H1 (cell line): Measurements from ENCODE around the gene MRPS24. TPM values are rescaled to one million over a fixed set of nuclear protein-coding genes. Genes with fewer than 3 reads are reported as not detected.

ENCODE experiments used
- CTCF ChIA-PET: fragments of 300-600 bp; sonication (Branson Sonifier 250); formaldehyde crosslinking; loops from one replicate; lab custom pipeline; 2021; ENCODE audit not compliant: partially characterized antibody; lab: Charles Lee
- POLR2A ChIA-PET: fragments of 300-600 bp; sonication (Branson Sonifier 250); formaldehyde crosslinking; loops from one replicate; lab custom pipeline; 2021; ENCODE audit warnings: inconsistent platforms; ENCODE audit not compliant: partially characterized antibody; lab: Charles Lee
- DNase-seq, 2 experiments: peaks; one replicate each; pipeline versions ENCODE4 v3.0.0 to v3.0.0-alpha.2; 2010 to 2022; ENCODE audit warnings: low spot score in 2 of 2, low read depth in 1 of 2, mixed read lengths in 1 of 2
- FAIRE-seq: peaks from 2 replicates; lab custom pipeline; 2011; peaks lifted over from hg19 to GRCh38; lab: Jason Lieb, UNC
- H2AFZ ChIP-seq: 2 replicates; pipeline ENCODE4 v1.8.1; 2012; ENCODE audit warnings: low read length, inconsistent platforms
- H2AK5ac ChIP-seq: 2 replicates; pipeline ENCODE4 v1.6.1; 2013; ENCODE audit warnings: low read depth, low read length
- H2BK120ac ChIP-seq: replicated peaks from 2 replicates; pipeline ENCODE3; 2013; ENCODE audit warnings: low read depth, low read length, inconsistent platforms
- H2BK12ac ChIP-seq: 2 replicates; pipeline ENCODE4 v1.6.1; 2013; ENCODE audit warnings: low read depth, low read length
- H2BK15ac ChIP-seq: 2 replicates; pipeline ENCODE4 v1.6.1; 2013; ENCODE audit warnings: low read length
- H2BK20ac ChIP-seq: 2 replicates; pipeline ENCODE4 v1.6.1; 2013; ENCODE audit warnings: low read length
- H2BK5ac ChIP-seq: 2 replicates; pipeline ENCODE4 v1.6.1; 2013; ENCODE audit warnings: low read depth, low read length
- H3K14ac ChIP-seq: 2 replicates; pipeline ENCODE4 v1.6.1; 2013; ENCODE audit warnings: inconsistent platforms; ENCODE audit not compliant: insufficient read length
- H3K18ac ChIP-seq: 2 replicates; pipeline ENCODE4 v1.6.1; 2013; ENCODE audit warnings: low read length; ENCODE audit errors: extremely low read depth
- H3K23ac ChIP-seq: 2 replicates; pipeline ENCODE4 v1.6.1; 2013; ENCODE audit warnings: inconsistent platforms; ENCODE audit not compliant: insufficient read length
- H3K23me2 ChIP-seq: 2 replicates; pipeline ENCODE4 v1.6.1; 2013; ENCODE audit warnings: low read depth, low read length
- H3K27ac ChIP-seq: 2 replicates; pipeline ENCODE4 v1.6.1; 2011; ENCODE audit warnings: low read depth, low read length, inconsistent platforms
- H3K27me3 ChIP-seq, 4 experiments: replicated peaks in 1 of 4; 1 replicate in 1 of 4; 2 replicates in 3 of 4; pipeline versions ENCODE4 v1.6.1 to v1.8.1; 2011 to 2013; ENCODE audit warnings: low read length in 3 of 4, mild to moderate bottlenecking in 3 of 4, inconsistent platforms in 2 of 4, mixed read lengths in 2 of 4, moderate library complexity in 1 of 4; ENCODE audit not compliant: control insufficient read depth in 3 of 4, insufficient read depth in 3 of 4; ENCODE audit errors: extremely low read depth in 1 of 4
- H3K36me3 ChIP-seq, 4 experiments: 2 replicates each; pipeline versions ENCODE4 v1.6.1 to v1.8.1; 2011 to 2013; ENCODE audit warnings: mild to moderate bottlenecking in 4 of 4, low read length in 3 of 4, moderate library complexity in 2 of 4, control low read depth in 1 of 4, inconsistent platforms in 1 of 4; ENCODE audit not compliant: insufficient read depth in 4 of 4, control insufficient read depth in 2 of 4
- H3K4ac ChIP-seq: replicated peaks from 2 replicates; pipeline ENCODE3; 2013; ENCODE audit warnings: low read length, low read depth, mixed read lengths, inconsistent platforms; ENCODE audit not compliant: insufficient read length
- H3K4me1 ChIP-seq, 4 experiments: replicated peaks in 1 of 4; 1 replicate in 1 of 4; 2 replicates in 3 of 4; pipeline versions ENCODE4 v1.6.1 to v1.8.1; 2011 to 2013; ENCODE audit warnings: low read length in 3 of 4, inconsistent platforms in 2 of 4, mixed read lengths in 1 of 4; ENCODE audit not compliant: insufficient read depth in 4 of 4, control insufficient read depth in 3 of 4
- H3K4me2 ChIP-seq, 2 experiments: 2 replicates each; pipeline versions ENCODE4 v1.6.1 to v1.8.1; 2011 to 2013; ENCODE audit warnings: low read depth in 2 of 2, low read length in 2 of 2, control low read depth in 1 of 2, inconsistent platforms in 1 of 2, mild to moderate bottlenecking in 1 of 2; ENCODE audit not compliant: insufficient read depth in 1 of 2
- H3K4me3 ChIP-seq, 4 experiments: fragments of 200-600, 300-600 bp in 1 of 4; sonication (generic), shearing (Covaris generic), sonication (Bioruptor Twin) in 1 of 4; 2 replicates each; pipeline versions ENCODE4 v1.5.1 to v1.8.1; 2011 to 2016; ENCODE audit warnings: low read length in 4 of 4, low read depth in 3 of 4, control low read depth in 2 of 4, inconsistent platforms in 2 of 4, mild to moderate bottlenecking in 2 of 4, mixed read lengths in 1 of 4, moderate library complexity in 1 of 4; ENCODE audit not compliant: insufficient read depth in 2 of 4; ENCODE audit errors: extremely low read depth in 1 of 4
- H3K56ac ChIP-seq: replicated peaks from 2 replicates; pipeline ENCODE3; 2013; ENCODE audit warnings: low read depth, mild to moderate bottlenecking, mixed read lengths, low read length, inconsistent platforms; ENCODE audit not compliant: insufficient read length
- H3K79me1 ChIP-seq: 2 replicates; pipeline ENCODE4 v1.6.1; 2013; ENCODE audit warnings: low read depth, low read length, control low read depth
- H3K79me2 ChIP-seq, 2 experiments: 2 replicates each; pipeline versions ENCODE4 v1.6.1 to v1.8.1; 2012 to 2013; ENCODE audit warnings: low read length in 2 of 2, mild to moderate bottlenecking in 2 of 2, inconsistent platforms in 1 of 2; ENCODE audit not compliant: insufficient read depth in 2 of 2, control insufficient read depth in 1 of 2
- H3K9ac ChIP-seq, 4 experiments: replicated peaks in 1 of 4; 1 replicate in 1 of 4; 2 replicates in 3 of 4; pipeline versions ENCODE4 v1.6.1 to v1.8.1; 2011 to 2013; ENCODE audit warnings: low read depth in 3 of 4, low read length in 3 of 4, control low read depth in 2 of 4, mild to moderate bottlenecking in 2 of 4, moderate library complexity in 2 of 4, inconsistent platforms in 1 of 4; ENCODE audit errors: extremely low read depth in 1 of 4
- H3K9me3 ChIP-seq, 2 experiments: 2 replicates each; pipeline versions ENCODE4 v1.6.1 to v1.8.1; 2012 to 2013; ENCODE audit warnings: mild to moderate bottlenecking in 2 of 2, moderate library complexity in 2 of 2, control low read depth in 1 of 2, inconsistent platforms in 1 of 2, low read depth in 1 of 2, low read length in 1 of 2, mixed read lengths in 1 of 2; ENCODE audit not compliant: insufficient read depth in 2 of 2
- H4K20me1 ChIP-seq, 2 experiments: replicated peaks in 1 of 2; 2 replicates each; pipeline versions ENCODE3 to v1.8.1; 2011 to 2013; ENCODE audit warnings: inconsistent platforms in 2 of 2, low read length in 2 of 2, mild to moderate bottlenecking in 1 of 2; ENCODE audit not compliant: insufficient read depth in 2 of 2, control insufficient read depth in 1 of 2
- H4K5ac ChIP-seq: 2 replicates; pipeline ENCODE4 v1.6.1; 2013; ENCODE audit warnings: low read length, low read depth, mixed read lengths, inconsistent platforms; ENCODE audit not compliant: insufficient read length
- H4K8ac ChIP-seq: 2 replicates; pipeline ENCODE4 v1.8.0; 2013; ENCODE audit warnings: mild to moderate bottlenecking, moderate library complexity, low read length, inconsistent platforms; ENCODE audit not compliant: insufficient read depth; ENCODE audit errors: extremely low read depth
- H4K91ac ChIP-seq: replicated peaks from 2 replicates; pipeline ENCODE3; 2013; ENCODE audit warnings: low read length, mixed read lengths, inconsistent platforms; ENCODE audit not compliant: insufficient read length
- HDAC6 ChIP-seq: IDR thresholded peaks from one replicate; pipeline ENCODE4 v1.7.1; 2012; ENCODE audit warnings: low read depth, mild to moderate bottlenecking, inconsistent platforms, low read length, moderate library complexity
- WGBS, 2 experiments: shearing (Covaris generic) in 1 of 2; methylation state at CpG; one replicate each; pipeline versions ENCODE4 v1.1.6 to v1.1.7; 2013 to 2015; ENCODE audit warnings: low lambda C conversion rate in 2 of 2, mixed read lengths in 2 of 2, inconsistent platforms in 1 of 2, low coverage in 1 of 2, missing lambda C conversion rate in 1 of 2; ENCODE audit not compliant: insufficient replicate concordance in 2 of 2, insufficient coverage in 1 of 2, insufficient read length in 1 of 2; ENCODE audit errors: extremely low coverage in 1 of 2, missing lambda C conversion rate in 1 of 2; 5-methylcytosine and 5-hydroxymethylcytosine counted together
- polyA plus RNA-seq, 7 experiments: library from polyadenylated mRNA; depleted of rRNA in 3 of 7; stranded (reverse) in 5 of 7; unstranded in 2 of 7; fragments of >200 nt in 5 of 7; fragments of 200-250 nt in 2 of 7; gene quantifications; 1 replicate in 5 of 7; 2 replicates in 1 of 7; 4 replicates in 1 of 7; pipeline versions ENCODE4 v1.2.1 to v1.2.3, GENCODE V29; 2011 to 2013; ENCODE audit warnings: missing spikeins in 2 of 7, mixed read lengths in 2 of 7
- total RNA-seq: library from RNA; stranded (reverse); fragmentation: NEBNext Ultra II Directional; extraction: Animal tissue kit (Norgen Biotek cat#: 25700); gene quantifications from 2 replicates; pipeline ENCODE4 v1.2.1, GENCODE V29; 2021

Gene MRPS24
- total and polyA plus RNA-seq, 2 of the 8 experiments (the other 6 are each of a cell fraction or from before 2014, with no cell fraction given): 133 to 347 TPM

DNA sequence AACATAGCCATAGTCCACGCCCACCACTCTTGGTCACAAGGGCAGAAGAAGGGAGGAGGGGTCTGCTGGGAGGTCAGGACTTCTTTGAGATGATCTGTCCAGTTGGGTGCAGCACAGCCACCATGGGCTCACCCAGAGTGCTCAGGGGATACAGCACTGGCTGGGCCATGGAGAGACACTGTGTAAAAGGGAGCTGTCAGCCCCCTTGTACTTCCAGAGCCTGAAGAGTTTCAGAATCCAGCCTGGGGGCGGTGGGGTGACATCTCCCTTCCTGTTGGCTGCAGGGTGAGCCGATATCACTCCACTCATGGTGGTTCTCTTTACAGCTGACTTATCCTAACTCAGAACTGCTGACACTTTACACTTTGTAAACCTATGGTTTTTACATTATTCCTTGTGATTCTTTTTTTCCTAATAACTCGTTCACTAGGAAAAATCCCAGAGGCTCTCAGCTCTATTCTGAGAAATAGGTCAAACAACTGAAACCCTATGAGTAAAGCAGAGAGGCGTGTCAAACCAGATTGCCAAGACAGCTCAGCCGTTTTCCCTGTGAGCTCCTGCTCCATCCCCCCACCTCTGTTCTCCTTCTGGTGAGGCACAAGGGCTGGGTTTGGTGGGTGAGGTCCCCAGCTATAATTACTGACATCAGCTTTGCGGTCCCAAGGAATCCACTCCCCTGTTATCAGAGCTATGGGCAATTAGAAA, 3.2 kb upstream of the MRPS24 start:
- no peak overlapping the region for H3K9ac ChIP-seq
- 0 out of 2 replicates have a peak, but pooled peaks cover 2% of the 10 kb centered on the region for H3K79me1 ChIP-seq
- H3K23me2 ChIP-seq: peaks cover 2% of the 10 kb centered on the region; the same call in 1 of the 2 replicates
- no peak overlapping the region for H2BK12ac ChIP-seq
- H3K36me3 ChIP-seq: peaks cover 0 to 18% (median 7%) of the 10 kb centered on the region in 4 experiments; a peak in 4 of 8 replicates
- H3K27ac ChIP-seq: no peak overlapping the region
- no peak overlapping the region for H4K91ac ChIP-seq
- 0 out of 2 replicates have a peak overlapping the region, but pooled peaks have one; percentile 18 for H2BK15ac ChIP-seq
- H4K5ac ChIP-seq: no peak overlapping the region
- no peaks in the 10 kb centered on the region for H3K79me2 ChIP-seq
- 0 out of 4 replicates have a peak overlapping the region, but pooled peaks of 1 of the 2 experiments have one; percentile 34 for H3K4me2 ChIP-seq
- no peak overlapping the region for H2BK5ac ChIP-seq
- H2BK120ac ChIP-seq: no peak overlapping the region
- H3K18ac ChIP-seq: no peak overlapping the region
- H3K4me3 ChIP-seq: no peak overlapping the region
- ChIA-PET POLR2A (interaction anchor here (1.2 to 1.7 kb wide), 4 partner anchors 9 to 54 kb away, joined by 3 to 4 read pairs (median 4); partner anchors contain the start of gene URGCP), CTCF (interaction anchor here (0.6 to 1.5 kb wide), 6 partner anchors 9 to 290 kb away, joined by 3 to 5 read pairs (median 3); partner anchors contain the start of gene STK17A)
- WGBS, 2 experiments: 87% methylated on average over 7 of the region's 7 CpGs; no CpG with 5 or more reads in 1 of the 2 experiments
- no peak overlapping the region for H2AFZ ChIP-seq
- H2AK5ac ChIP-seq: no peak overlapping the region; the same call in 1 of the 2 replicates
- DNase-seq (peak in 1 of 2 experiments; percentile 50), FAIRE-seq (no peak)
- peaks cover 3 to 14% (median 6%) of the 10 kb centered on the region in 4 experiments for H3K4me1 ChIP-seq
- no peaks in the 10 kb centered on the region for H3K27me3 ChIP-seq
- no peaks in the 10 kb centered on the region for H3K9me3 ChIP-seq
- H3K14ac ChIP-seq: no peak overlapping the region
- no peak overlapping the region for H2BK20ac ChIP-seq
- H4K8ac ChIP-seq: no peak overlapping the region
- H4K20me1 ChIP-seq: no peaks in the 10 kb centered on the region
- no peak overlapping the region for H3K23ac ChIP-seq
- no peak overlapping the region for H3K4ac ChIP-seq
- no peak overlapping the region for H3K56ac ChIP-seq
- no peak for TF ChIP-seq HDAC6
